Natural killer cell (primary cell): Measurements from ENCODE around the gene ATP2A2. TPM values are rescaled to one million over a fixed set of nuclear protein-coding genes. Genes with fewer than 3 reads are reported as not detected.

Experiments used
- ATAC-seq, 3 donors: fragments of 150-1000 bp in 2 of 3; fragments of 200-7000 bp in 1 of 3; cut with Tn5 transposase; 1 replicate in 1 of 3; 2 replicates in 2 of 3; pipeline ENCODE4 v1.10.0; 2021; ENCODE audit warnings: mild to moderate bottlenecking in 2 of 3, moderate library complexity in 2 of 3
- DNase-seq, 2 donors: peaks; one replicate each; pipeline versions ENCODE4 v3.0.0 to v3.0.0-alpha.2; 2013 to 2021; ENCODE audit warnings: mixed read lengths in 1 of 2
- H3K27ac ChIP-seq: one replicate; pipeline ENCODE4 v1.5.1; 2013; ENCODE audit warnings: mild to moderate bottlenecking, low read length
- H3K27me3 ChIP-seq: one replicate; pipeline ENCODE4 v1.6.1; 2013; ENCODE audit warnings: low read length; ENCODE audit not compliant: control insufficient read depth, insufficient read depth
- H3K36me3 ChIP-seq: one replicate; pipeline ENCODE4 v1.6.1; 2013; ENCODE audit warnings: low read length; ENCODE audit not compliant: control insufficient read depth, insufficient read depth
- H3K4me1 ChIP-seq: one replicate; pipeline ENCODE4 v1.6.1; 2013; ENCODE audit warnings: low read length; ENCODE audit not compliant: control insufficient read depth, insufficient read depth
- H3K4me3 ChIP-seq: one replicate; pipeline ENCODE4 v1.5.1; 2013; ENCODE audit warnings: low read length
- H3K9me3 ChIP-seq: one replicate; pipeline ENCODE4 v1.6.1; 2013; ENCODE audit warnings: low read length; ENCODE audit not compliant: control insufficient read depth, insufficient read depth
- H3K27ac Mint-ChIP-seq, 2 donors: one replicate each; pipeline ENCODE4 v1.8.0; 2022; ENCODE audit warnings: mild to moderate bottlenecking in 2 of 2, mixed read lengths in 2 of 2, moderate library complexity in 1 of 2
- H3K27me3 Mint-ChIP-seq, 2 donors: one replicate each; pipeline ENCODE4 v1.8.0; 2022; ENCODE audit warnings: low read depth in 2 of 2, mixed read lengths in 2 of 2
- H3K36me3 Mint-ChIP-seq: one replicate; pipeline ENCODE4 v1.8.0; 2022; ENCODE audit warnings: mixed read lengths
- H3K4me1 Mint-ChIP-seq, 2 donors: one replicate each; pipeline ENCODE4 v1.8.0; 2022; ENCODE audit warnings: mixed read lengths in 2 of 2
- H3K4me3 Mint-ChIP-seq: one replicate; pipeline ENCODE4 v1.8.0; 2022; ENCODE audit warnings: mild to moderate bottlenecking, moderate library complexity, mixed read lengths
- H3K9me3 Mint-ChIP-seq, 2 donors: one replicate each; pipeline ENCODE4 v1.8.0; 2022; ENCODE audit warnings: mixed read lengths in 2 of 2
- WGBS: methylation state at CpG from one replicate; pipeline ENCODE4 v1.1.7; 2013; ENCODE audit warnings: missing lambda C conversion rate; ENCODE audit not compliant: insufficient coverage; 5-methylcytosine and 5-hydroxymethylcytosine counted together
- intact Hi-C: fragments of 100-400 bp; cut with micrococcal nuclease; formaldehyde crosslinking; loops from one replicate; pipeline ENCODE4 v1.14.2; 2022
- total RNA-seq, 4 donors: library from RNA; stranded (reverse); fragments of 120-200 nt in 1 of 4; gene quantifications; one replicate each; pipeline versions ENCODE4 v1.2.3 to v1.2.4, GENCODE V29; 2013 to 2022
- TF ChIP-seq, protein P1 (sequence below): fragments of 200-600 bp; IDR thresholded peaks from one replicate; pipeline ENCODE4 v1.8.0; 2022; ENCODE audit warnings: antibody characterized with exemption

ATP2A2 gene
- total RNA-seq, 3 donors from 2014 or later (not counting 1 experiment from before 2014, with no cell fraction given) = 118 to 140 (median 123) TPM

DNA sequence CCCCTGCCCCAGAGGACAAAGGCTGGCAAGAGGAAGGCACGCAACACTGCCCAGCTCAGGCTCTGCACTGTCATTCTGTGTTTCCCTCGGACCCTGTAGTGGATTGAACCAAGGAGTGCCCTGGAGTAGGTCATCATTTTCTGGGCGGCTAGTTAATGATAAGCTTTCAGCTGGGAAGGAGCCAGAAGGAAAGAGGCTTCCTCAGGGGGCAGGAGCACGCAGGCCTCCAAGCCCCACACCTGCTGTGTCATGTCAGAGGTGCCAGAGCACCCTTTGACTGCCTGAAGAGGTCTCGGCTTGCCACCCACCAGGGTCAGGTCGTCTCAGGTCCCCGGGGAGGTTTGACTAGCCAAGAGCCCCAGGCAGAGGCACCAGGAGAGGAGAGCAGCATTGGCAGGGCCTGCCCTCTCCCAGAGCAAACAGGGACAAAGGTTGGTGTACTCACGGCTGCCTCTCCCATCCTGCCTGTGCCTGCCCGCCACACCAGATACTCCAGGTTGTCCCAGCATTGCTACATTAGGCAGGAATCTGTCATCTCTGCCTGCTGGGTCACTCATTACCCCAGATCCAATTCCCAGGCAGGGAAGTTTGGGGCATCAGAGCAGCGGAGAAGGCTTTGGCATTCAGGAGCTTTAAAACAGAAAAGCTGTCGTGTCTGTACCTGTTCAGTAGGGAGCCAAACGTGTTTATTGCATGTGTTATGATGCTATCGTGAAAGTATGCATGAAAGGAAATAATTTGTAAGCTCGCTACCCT, 33.5 kb upstream of the ATP2A2 start:
- DNase-seq (no peak), ATAC-seq (no peak)
- Mint-ChIP-seq H3K36me3 (no peaks in the 10 kb centered on the region), H3K9me3 (no peaks in the 10 kb centered on the region), H3K4me3 (no peak overlapping the region), H3K27me3 (no peaks in the 10 kb centered on the region), H3K4me1 (no peaks in the 10 kb centered on the region), H3K27ac (no peak overlapping the region)
- WGBS = 85% methylated on average over 14 of the region's 14 CpGs
- H3K27me3 ChIP-seq = no peaks in the 10 kb centered on the region
- no peak overlapping the region for H3K4me3 ChIP-seq
- no peaks in the 10 kb centered on the region for H3K36me3 ChIP-seq
- H3K27ac ChIP-seq = no peak overlapping the region
- H3K9me3 ChIP-seq = no peaks in the 10 kb centered on the region
- no peaks in the 10 kb centered on the region for H3K4me1 ChIP-seq
- TF ChIP-seq, protein P1, sequence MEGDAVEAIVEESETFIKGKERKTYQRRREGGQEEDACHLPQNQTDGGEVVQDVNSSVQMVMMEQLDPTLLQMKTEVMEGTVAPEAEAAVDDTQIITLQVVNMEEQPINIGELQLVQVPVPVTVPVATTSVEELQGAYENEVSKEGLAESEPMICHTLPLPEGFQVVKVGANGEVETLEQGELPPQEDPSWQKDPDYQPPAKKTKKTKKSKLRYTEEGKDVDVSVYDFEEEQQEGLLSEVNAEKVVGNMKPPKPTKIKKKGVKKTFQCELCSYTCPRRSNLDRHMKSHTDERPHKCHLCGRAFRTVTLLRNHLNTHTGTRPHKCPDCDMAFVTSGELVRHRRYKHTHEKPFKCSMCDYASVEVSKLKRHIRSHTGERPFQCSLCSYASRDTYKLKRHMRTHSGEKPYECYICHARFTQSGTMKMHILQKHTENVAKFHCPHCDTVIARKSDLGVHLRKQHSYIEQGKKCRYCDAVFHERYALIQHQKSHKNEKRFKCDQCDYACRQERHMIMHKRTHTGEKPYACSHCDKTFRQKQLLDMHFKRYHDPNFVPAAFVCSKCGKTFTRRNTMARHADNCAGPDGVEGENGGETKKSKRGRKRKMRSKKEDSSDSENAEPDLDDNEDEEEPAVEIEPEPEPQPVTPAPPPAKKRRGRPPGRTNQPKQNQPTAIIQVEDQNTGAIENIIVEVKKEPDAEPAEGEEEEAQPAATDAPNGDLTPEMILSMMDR = no peak
- intact Hi-C loops = no loop called here

DNA sequence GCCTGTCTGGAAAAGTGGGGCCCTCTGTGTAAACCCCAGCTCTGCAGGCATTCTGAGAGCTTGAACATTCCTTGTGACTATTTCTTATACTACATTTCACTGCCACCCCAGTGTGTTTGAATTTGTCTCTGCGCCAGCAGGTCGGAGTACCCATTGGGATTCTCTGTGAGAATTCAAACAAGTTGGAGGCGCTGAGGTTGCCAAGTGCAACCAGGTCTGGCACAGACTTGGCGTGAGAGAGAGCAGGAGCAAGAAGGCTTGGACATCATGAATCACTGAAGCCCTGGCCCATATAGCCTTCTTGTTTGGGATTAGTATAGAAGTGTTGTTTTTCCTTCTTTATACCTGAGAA, 33.0 kb upstream of the ATP2A2 start:
- H3K4me3 Mint-ChIP-seq = no peak overlapping the region
- Histone ChIP-seq H3K4me1 (no peaks in the 10 kb centered on the region), H3K9me3 (no peaks in the 10 kb centered on the region), H3K27me3 (no peaks in the 10 kb centered on the region), H3K27ac (no peak overlapping the region), H3K36me3 (no peaks in the 10 kb centered on the region), H3K4me3 (no peak overlapping the region)
- DNase-seq (no peak), ATAC-seq (no peak)
- no peaks in the 10 kb centered on the region for H3K4me1 Mint-ChIP-seq
- no peak overlapping the region for H3K27ac Mint-ChIP-seq
- no peaks in the 10 kb centered on the region for H3K27me3 Mint-ChIP-seq
- H3K36me3 Mint-ChIP-seq = no peaks in the 10 kb centered on the region
- 95% methylated on average over 4 of the region's 4 CpGs for WGBS
- TF ChIP-seq, protein P1 = no peak
- intact Hi-C loops = no loop called here
- H3K9me3 Mint-ChIP-seq = no peaks in the 10 kb centered on the region

DNA sequence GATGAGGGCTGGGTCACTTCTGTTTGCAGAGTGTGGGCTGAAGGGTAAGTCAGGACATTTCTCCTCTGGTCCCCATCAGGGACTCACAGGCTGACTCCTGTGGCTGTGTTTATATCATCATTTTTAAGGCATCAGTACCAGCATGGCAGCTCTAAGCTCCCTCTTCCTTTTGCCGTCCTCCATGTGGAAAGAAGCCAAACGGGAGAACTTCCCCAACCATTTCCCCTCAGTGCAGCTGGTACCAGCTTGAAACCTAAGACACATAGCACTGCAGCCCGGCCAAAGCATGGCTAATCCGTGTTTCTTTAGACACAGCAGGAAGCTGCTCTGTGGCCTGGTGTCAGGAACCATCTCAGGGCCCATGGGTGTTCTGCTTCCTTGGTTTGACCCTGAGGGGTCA, 31.9 kb upstream of the ATP2A2 start:
- Mint-ChIP-seq H3K27me3 (no peaks in the 10 kb centered on the region), H3K4me1 (no peaks in the 10 kb centered on the region), H3K4me3 (no peak overlapping the region), H3K9me3 (no peaks in the 10 kb centered on the region), H3K36me3 (no peaks in the 10 kb centered on the region), H3K27ac (no peak overlapping the region)
- Histone ChIP-seq H3K9me3 (no peaks in the 10 kb centered on the region), H3K36me3 (no peaks in the 10 kb centered on the region), H3K4me1 (no peaks in the 10 kb centered on the region), H3K4me3 (no peak overlapping the region), H3K27ac (no peak overlapping the region), H3K27me3 (no peaks in the 10 kb centered on the region)
- TF ChIP-seq, protein P1 = no peak
- WGBS = 27% methylated on average over 4 of the region's 4 CpGs
- intact Hi-C loops = no loop called here
- DNase-seq = no peak
- no peak for ATAC-seq

DNA sequence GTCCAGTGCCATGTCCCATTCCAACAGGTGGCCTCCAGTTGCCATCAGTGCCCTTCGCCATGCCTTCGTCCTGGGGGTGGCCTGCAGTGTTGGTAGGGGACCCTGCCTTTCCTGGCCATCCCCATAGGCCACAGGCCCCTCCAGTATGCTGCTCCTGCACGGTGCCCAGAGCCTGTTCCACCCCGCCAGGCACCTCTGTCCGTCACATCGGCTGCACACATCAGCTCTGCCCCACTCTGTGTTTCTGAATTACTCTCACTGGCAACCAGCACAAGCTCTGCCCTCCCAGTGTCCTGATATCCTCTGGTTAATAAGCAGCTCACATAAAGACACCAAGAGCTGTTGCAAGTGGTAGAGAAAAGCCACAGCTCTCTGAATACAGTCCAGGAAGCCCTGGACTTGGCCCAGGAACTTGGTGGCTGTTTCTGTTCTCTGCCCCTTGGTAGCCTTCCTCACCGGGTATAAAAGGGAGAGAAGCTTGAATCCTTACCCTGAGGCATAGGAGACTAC, 31.3 kb upstream of the ATP2A2 start:
- Mint-ChIP-seq H3K27me3 (no peaks in the 10 kb centered on the region), H3K27ac (no peak overlapping the region), H3K9me3 (no peaks in the 10 kb centered on the region), H3K4me3 (no peak overlapping the region), H3K4me1 (no peaks in the 10 kb centered on the region), H3K36me3 (no peaks in the 10 kb centered on the region)
- Histone ChIP-seq H3K27me3 (no peaks in the 10 kb centered on the region), H3K9me3 (no peaks in the 10 kb centered on the region), H3K36me3 (no peaks in the 10 kb centered on the region), H3K4me3 (no peak overlapping the region), H3K27ac (no peak overlapping the region), H3K4me1 (no peaks in the 10 kb centered on the region)
- intact Hi-C loops = no loop called here
- ATAC-seq (no peak), DNase-seq (no peak)
- TF ChIP-seq, protein P1 = no peak
- WGBS = 78% methylated on average over 7 of the region's 7 CpGs
